Measurements from ENCODE around the gene AXIN1. TPM values are rescaled to one million over a fixed set of nuclear protein-coding genes. Genes with fewer than 3 reads are reported as not detected.

AXIN1 gene
- total RNA-seq, 2 experiments from 2014 or later = 22.3 to 25.7 TPM

DNA sequence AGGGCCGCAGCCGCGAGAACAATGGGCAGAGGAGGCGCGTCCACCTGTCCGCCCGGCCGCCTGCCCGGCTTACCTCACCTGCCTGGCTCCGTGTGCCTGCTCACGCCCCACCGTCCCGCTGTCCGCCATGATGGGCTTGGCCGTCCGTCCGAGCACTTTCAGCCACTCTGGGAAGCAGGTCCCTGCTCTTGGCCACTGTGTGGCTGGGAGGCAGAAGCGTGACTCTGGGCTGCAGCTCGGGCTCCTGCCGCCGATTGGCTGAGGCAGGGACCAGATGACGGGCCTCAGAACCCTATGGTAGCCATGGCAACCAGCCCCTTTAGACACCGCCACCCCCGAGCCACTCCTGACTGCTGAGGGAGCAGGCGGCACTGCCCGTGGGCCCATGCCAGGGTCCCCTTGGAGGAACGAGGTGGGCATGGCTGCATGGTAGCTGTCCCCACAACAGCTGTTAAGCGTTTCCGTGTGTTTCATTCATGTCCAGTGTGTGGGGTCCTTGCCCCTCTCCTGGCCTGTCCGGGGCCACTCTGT is 8.9 kb upstream of the AXIN1 start:
- CTCF ChIA-PET = interaction anchor here (1.0 to 3.0 kb wide), 19 partner anchors 10 to 296 kb away, joined by 3 to 29 read pairs (median 5); partner anchors contain the start of gene LUC7L
- Mint-ChIP-seq H3K36me3 (no peaks in the 10 kb centered on the region), H3K4me1 (peaks cover 4% of the 10 kb centered on the region), H3K9me3 (ENCODE audit: low read depth) (no peaks in the 10 kb centered on the region), H3K27me3 (peaks cover 5% of the 10 kb centered on the region), H3K27ac (no peak overlapping the region), H3K4me3 (no peak overlapping the region)
- ATAC-seq (no peak), DNase-seq (peak; percentile 39)

DNA sequence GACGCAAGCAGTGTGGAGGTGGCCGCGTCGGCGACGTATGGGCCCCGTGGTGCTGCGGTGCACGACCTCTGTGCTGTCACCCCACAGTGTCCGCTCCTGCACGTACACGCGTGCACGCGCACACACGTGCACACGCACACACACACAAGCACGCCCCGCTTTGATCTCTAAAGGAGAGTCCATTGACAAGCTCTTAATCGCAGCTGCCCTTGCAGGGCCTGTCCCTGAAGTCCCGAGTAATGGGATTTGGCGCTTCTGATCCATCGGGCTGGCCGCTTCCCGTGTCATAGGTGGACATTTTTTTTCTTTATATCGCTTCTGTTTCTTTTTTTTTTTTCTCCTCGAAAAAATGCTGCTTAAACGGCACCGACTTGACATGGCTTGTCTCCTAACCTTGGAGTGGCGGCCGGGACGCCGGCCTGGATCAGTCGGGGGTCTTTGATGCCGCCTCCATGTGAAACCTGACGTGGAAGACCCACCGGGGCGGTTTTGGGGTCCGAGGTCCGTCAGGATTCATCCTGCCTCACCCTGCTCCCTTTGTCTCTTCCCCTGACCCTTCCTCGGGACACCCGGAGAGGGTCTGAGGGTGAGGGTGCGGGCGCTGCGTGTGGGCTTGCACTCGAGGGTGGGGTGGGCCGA is 8.3 kb upstream of the AXIN1 start:
- H3K27me3 Mint-ChIP-seq = peaks cover 5% of the 10 kb centered on the region
- no peaks in the 10 kb centered on the region for H3K9me3 Mint-ChIP-seq (ENCODE audit: low read depth)
- DNase-seq = no peak
- CTCF ChIA-PET = interaction anchor here (1.0 to 3.0 kb wide), 10 partner anchors 10 to 256 kb away, joined by 3 to 29 read pairs (median 6); no protein-coding TSS in a partner anchor
- no peak for ATAC-seq
- peaks cover 4% of the 10 kb centered on the region for H3K4me1 Mint-ChIP-seq
- no peak overlapping the region for H3K4me3 Mint-ChIP-seq
- no peaks in the 10 kb centered on the region for H3K36me3 Mint-ChIP-seq
- H3K27ac Mint-ChIP-seq = no peak overlapping the region

DNA sequence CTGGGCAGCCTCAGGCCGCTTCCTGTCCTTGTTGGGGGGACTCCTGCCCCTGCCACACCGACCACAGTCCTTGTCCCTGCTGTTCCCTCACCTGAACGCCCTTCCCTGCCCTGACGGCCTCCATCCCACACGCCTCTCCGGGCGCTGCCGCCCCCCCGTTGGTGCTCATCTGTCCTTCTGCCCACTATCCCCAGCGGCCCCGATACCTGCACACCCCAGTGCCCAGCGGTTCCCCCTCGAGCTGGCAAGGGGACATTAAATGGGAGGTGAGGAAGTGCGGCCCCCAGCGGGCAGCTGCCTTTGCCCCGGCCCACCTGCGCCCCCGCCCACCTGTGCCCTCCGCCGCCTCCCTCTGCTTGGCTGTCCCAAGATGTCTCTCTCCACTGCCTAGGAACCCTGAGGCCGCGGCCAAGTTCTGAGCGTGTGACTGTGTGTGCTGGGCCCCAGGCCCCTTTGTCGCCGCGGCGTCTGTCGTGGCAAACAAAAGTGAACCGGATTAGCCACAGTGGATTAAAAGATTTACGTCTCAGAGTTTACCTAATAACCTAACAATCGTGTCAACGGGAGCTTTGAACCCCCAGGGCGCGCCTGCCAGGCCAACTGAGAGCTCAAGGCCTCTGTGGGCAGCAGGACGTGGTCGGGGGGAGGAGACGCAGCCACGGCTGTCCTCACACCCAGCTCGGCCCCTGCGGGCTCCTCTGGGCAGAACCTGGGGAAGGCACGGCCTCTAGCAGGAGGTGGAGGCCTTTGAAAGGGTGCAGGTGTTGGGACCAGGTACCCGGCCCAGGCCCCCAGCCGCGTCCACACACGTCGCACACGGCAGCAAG is 7.6 kb upstream of the AXIN1 start:
- H3K4me3 Mint-ChIP-seq = no peak overlapping the region
- peaks cover 5% of the 10 kb centered on the region for H3K27me3 Mint-ChIP-seq
- no peaks in the 10 kb centered on the region for H3K9me3 Mint-ChIP-seq (ENCODE audit: low read depth)
- CTCF ChIA-PET = interaction anchor here (1.3 to 2.6 kb wide), 2 partner anchors 241 to 253 kb away, joined by 4 to 10 read pairs; no protein-coding TSS in a partner anchor
- DNase-seq (peak; percentile 40), ATAC-seq (no peak)
- H3K27ac Mint-ChIP-seq = no peak overlapping the region
- no peaks in the 10 kb centered on the region for H3K36me3 Mint-ChIP-seq
- H3K4me1 Mint-ChIP-seq = peaks cover 9% of the 10 kb centered on the region

DNA sequence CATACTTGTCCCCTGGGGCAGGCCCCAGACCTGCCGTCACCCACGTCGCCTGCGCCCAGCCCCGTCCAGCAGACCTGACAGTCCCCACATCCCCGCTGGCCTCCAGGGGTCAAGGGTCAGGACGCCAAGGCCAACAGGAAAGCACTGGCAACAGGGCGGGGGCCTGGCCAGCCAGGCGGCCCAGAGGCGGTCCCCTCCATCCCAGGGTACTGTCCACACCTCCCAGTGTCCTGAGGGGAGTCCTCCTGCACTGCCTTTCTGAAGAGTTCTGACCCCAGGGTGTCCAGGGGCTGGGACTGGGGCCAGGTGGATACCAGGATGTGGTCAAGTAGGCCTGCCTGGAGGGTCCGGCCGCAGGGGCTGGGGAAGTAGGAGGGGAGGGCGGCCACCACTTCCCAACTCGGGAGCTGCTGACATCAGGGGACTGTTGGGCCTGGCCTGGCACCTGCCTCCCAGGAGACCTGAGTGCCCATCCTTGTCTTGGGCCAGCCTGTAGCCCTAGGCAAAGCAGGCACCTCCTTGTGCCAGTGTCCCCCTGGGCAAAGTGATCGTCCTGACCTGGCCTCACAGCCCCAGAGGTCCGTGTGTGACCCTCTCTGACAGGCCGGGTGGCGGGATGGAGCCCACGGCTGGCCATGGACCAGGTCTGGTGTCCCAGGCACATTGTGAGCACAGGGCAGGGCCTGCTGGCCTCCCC is 6.7 kb upstream of the AXIN1 start:
- ATAC-seq (no peak), DNase-seq (peak; percentile 38)
- Mint-ChIP-seq H3K9me3 (ENCODE audit: low read depth) (no peaks in the 10 kb centered on the region), H3K36me3 (no peaks in the 10 kb centered on the region), H3K4me3 (no peak overlapping the region), H3K27ac (no peak overlapping the region), H3K27me3 (peaks cover 5% of the 10 kb centered on the region), H3K4me1 (peaks cover 14% of the 10 kb centered on the region)
- CTCF ChIA-PET = interaction anchor here (1.3 kb wide), 1 partner anchor 252 kb away, joined by 4 read pairs; no protein-coding TSS in a partner anchor

DNA sequence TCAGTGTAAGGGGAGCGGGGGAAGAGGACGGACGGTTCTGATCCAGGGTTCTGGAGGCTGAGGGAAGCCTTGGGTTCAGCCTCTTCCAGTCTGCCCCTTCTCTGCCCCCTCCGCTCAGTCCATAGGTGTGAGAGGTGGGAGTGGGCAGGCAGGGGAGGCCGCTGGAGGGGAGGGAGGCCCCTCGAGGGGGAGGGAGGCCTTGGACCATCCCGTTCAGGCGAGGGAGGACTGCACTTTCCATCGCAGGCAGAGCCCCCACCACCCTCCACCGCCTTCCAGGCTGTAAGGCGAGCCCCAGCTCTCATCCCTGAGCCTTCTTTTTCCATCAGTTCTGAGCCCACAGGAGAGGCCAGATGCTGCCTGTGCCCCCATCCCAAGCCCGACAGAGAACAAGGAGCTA is 4.2 kb upstream of the AXIN1 start:
- Mint-ChIP-seq H3K4me1 (peaks cover 17% of the 10 kb centered on the region), H3K27me3 (no peaks in the 10 kb centered on the region), H3K36me3 (no peaks in the 10 kb centered on the region), H3K4me3 (no peak overlapping the region), H3K27ac (no peak overlapping the region), H3K9me3 (ENCODE audit: low read depth) (no peaks in the 10 kb centered on the region)
- ATAC-seq (no peak), DNase-seq (no peak)
- CTCF ChIA-PET = no interaction called here

DNA sequence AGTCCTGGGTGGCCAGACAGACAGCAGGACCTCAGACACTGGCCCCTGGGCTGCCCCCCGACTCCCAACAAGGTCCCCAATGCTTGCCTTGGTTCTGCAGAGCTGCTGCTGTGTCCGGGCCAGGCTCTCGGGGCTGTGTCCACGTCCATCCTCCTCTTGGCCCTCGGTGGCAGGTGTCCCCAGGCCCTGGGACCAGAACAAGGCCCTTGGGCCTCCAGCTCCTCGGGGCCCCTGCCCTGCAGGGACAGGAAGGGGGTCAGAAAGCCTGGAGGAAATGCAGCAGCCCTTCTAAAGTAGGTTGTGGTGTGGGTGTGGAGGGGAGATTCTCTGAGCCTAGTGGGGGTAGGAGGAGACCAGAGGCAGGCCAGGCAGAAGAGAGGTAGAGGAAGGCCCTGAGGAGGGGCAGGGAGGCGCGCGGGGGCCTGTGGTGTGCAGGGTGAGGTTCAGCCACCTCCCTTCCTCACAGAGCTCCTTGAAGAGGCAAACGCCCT is 2.5 kb upstream of the AXIN1 start:
- CTCF ChIA-PET = interaction anchor here (0.9 to 1.5 kb wide), 5 partner anchors 10 to 289 kb away, joined by 3 to 5 read pairs (median 4); partner anchors contain the start of gene HBQ1
- Mint-ChIP-seq H3K4me3 (no peak overlapping the region), H3K9me3 (ENCODE audit: low read depth) (no peaks in the 10 kb centered on the region), H3K27me3 (no peaks in the 10 kb centered on the region), H3K27ac (peak overlapping the region; percentile 75), H3K4me1 (peaks cover 26% of the 10 kb centered on the region), H3K36me3 (peaks cover 7% of the 10 kb centered on the region)
- DNase-seq (peak; percentile 59), ATAC-seq (no peak)

DNA sequence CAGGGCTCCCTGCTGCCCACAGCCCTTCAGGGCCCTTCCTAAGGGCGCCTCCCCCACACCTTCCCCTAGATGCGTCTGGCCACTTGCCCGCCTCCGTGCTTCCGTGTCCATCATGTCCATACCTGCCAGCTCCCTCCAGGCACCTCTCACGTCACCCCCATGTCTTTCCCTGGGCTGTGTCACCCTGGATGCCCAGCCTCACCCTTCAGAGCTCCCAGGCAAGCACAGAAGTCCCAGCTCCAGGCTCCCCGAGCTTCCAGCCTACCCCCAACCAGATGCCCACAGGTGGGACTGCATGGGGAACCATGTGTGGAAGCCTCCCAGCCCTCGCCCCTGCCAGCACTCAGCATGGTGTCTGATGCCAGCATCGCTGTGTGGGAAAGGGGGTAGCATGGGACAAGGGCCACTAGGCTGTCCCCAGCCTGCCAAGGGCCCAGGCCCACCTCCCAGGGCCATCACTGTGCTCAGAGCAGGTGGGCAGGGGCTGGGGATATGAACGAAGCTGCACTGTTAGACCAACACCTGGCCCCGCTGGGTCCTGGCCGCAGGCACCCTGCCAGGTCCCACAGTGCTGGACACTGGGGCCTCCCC is 1.9 kb upstream of the AXIN1 start:
- ATAC-seq (no peak), DNase-seq (no peak)
- H3K9me3 Mint-ChIP-seq (ENCODE audit: low read depth) = no peaks in the 10 kb centered on the region
- peak overlapping the region; percentile 10 for H3K4me3 Mint-ChIP-seq
- CTCF ChIA-PET = interaction anchor here (0.9 to 1.3 kb wide), 3 partner anchors 11 to 289 kb away, joined by 3 to 5 read pairs (median 4); partner anchors contain the start of gene HBQ1
- H3K27ac Mint-ChIP-seq = peak overlapping the region; percentile 59
- H3K27me3 Mint-ChIP-seq = no peaks in the 10 kb centered on the region
- peaks cover 32% of the 10 kb centered on the region for H3K4me1 Mint-ChIP-seq
- peaks cover 7% of the 10 kb centered on the region for H3K36me3 Mint-ChIP-seq

DNA sequence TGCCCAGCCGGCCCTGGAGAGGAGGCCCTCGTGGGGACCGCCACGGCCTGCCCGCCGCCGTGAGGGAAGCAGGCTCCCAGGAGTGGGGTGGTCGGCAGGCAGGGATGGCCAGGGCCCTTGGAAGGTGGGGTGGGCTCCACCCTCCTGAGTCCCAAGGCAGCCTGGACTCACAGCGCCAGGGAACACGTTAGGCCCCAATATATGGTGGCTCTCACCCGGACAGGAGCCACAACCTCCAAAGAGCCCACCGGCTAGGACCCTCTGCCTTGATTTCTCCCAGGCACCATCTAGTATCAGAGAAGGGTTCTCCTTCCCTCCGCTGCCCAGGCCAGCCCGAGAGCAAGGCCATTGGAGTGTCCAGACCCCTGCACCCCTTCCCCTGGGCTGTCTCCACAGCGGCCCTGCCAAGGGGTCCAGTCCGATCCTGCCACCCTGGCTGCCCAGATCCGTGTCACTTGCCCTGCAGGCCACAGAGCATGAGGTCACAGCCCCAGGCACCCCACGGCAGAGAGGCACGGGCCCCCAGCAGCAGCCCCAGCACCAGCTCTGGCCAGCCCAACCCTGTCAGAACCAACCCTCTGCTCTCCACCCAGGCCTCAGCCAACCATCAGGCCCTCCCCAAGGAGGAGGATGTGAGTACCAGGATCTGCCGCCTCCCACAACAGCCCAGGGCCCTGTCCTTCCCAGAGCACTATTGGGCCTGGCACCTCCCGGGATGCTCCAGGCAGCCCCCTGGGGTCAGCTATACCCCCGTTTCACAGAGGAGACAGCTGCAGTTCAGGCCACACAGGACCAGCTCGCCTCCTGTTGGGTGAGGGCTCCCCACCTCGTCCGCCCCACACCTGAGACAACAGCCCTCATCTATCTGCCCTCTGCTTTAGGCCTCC is 1.1 kb upstream of the AXIN1 start:
- Mint-ChIP-seq H3K4me1 (peaks cover 36% of the 10 kb centered on the region), H3K36me3 (peaks cover 7% of the 10 kb centered on the region), H3K27ac (peak overlapping the region; percentile 59), H3K4me3 (peak overlapping the region; percentile 10), H3K27me3 (no peaks in the 10 kb centered on the region), H3K9me3 (ENCODE audit: low read depth) (no peaks in the 10 kb centered on the region)
- CTCF ChIA-PET = interaction anchor here (1.3 to 2.6 kb wide), 4 partner anchors 9 to 247 kb away, joined by 3 to 5 read pairs (median 5); no protein-coding TSS in a partner anchor
- DNase-seq (no peak), ATAC-seq (no peak)

DNA sequence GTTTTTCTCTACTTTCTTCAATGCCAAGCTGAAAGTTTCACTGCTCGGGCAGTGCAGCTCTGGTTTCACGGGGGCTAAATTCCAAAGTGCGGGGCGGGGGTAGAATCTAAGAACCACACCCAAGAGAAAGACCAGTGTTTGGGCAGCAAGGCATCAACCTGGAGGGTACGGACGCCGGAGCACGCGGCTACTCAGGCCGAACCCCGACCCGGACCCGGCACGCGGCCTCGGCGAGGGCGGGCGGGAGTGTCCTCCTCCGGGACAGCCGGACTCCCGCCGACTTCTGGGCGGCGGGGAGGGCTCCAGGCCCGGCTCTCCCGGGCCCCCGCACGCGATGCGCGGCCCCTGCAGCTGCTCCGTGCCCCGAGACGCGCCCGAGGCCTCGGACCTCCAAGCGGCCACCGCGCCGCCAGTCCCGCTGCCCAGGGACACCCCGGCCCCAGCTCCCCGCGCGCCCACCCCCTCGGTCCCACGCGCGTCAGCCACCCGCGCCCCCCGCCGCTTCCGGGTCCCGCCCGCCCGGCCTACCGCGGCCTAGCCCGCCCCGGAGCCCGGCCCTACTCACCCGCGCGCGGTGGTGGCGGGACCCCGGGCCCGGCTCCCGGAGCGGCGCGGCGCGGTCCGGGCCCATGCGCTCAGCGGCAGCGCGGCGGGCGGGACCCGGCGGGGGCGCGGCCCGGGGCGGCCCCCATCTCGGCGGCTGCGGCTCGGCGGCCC is 561 bp downstream of the AXIN1 start:
- Mint-ChIP-seq H3K9me3 (ENCODE audit: low read depth) (no peaks in the 10 kb centered on the region), H3K27me3 (peaks cover 2% of the 10 kb centered on the region), H3K4me1 (peaks cover 48% of the 10 kb centered on the region), H3K27ac (peak overlapping the region; percentile 77), H3K4me3 (peak overlapping the region; percentile 79), H3K36me3 (peaks cover 13% of the 10 kb centered on the region)
- DNase-seq = no peak
- CTCF ChIA-PET = interaction anchor here (0.6 to 2.8 kb wide), 9 partner anchors 9 to 245 kb away, joined by 3 to 11 read pairs (median 5); partner anchors contain the start of genes FAM234A, MRPL28 and RAB11FIP3
- ATAC-seq = peak; percentile 40

DNA sequence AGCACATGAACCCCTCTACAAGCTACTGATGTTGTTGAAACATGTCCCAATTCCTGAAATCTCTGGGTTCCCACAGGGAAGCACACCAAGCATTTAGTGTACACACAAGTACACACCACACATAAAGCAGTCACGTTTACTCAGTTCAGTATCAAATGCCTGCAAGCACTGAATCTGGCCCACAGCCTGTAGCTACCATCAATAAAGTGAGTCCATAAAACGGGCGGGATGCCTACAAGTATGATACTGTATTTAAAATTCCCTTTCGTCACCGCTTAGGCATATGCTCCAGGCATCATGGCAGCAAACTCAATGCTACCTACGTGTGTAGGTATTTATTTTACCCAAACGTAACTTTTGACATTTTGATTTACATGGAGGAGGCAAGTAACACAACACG is 2.3 kb downstream of the AXIN1 start:
- CTCF ChIA-PET = interaction anchor here (0.8 to 2.9 kb wide), 6 partner anchors 21 to 253 kb away, joined by 3 to 11 read pairs (median 4); partner anchors contain the start of genes FAM234A and MRPL28
- DNase-seq (no peak), ATAC-seq (no peak)
- H3K36me3 Mint-ChIP-seq = peaks cover 29% of the 10 kb centered on the region
- no peak overlapping the region for H3K27ac Mint-ChIP-seq
- peak overlapping the region; percentile 12 for H3K4me3 Mint-ChIP-seq
- H3K4me1 Mint-ChIP-seq = peaks cover 60% of the 10 kb centered on the region
- H3K27me3 Mint-ChIP-seq = peaks cover 2% of the 10 kb centered on the region
- H3K9me3 Mint-ChIP-seq (ENCODE audit: low read depth) = no peaks in the 10 kb centered on the region

DNA sequence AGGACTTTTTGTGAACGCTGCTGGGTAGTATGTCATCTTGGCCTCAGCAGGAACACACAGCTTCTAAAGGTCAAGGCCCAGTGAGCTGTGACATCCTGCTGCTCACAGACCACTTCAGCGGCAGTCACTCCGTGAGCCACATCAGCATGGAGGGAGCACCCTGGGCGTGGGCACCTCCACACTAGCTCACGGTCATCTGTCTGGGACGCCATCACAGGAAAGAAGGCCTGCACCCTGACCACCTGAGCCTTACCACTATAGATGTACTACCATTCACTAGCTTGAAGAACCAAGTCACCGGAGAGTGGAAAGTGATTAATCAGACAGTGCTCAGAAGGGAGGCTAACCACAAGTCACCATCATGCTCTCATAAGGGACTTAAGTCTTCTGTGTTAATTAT is 3.3 kb downstream of the AXIN1 start:
- H3K4me3 Mint-ChIP-seq = no peak overlapping the region
- no peak for DNase-seq
- peaks cover 60% of the 10 kb centered on the region for H3K4me1 Mint-ChIP-seq
- peaks cover 36% of the 10 kb centered on the region for H3K36me3 Mint-ChIP-seq
- no peaks in the 10 kb centered on the region for H3K9me3 Mint-ChIP-seq (ENCODE audit: low read depth)
- H3K27me3 Mint-ChIP-seq = peaks cover 2% of the 10 kb centered on the region
- CTCF ChIA-PET = interaction anchor here (1.2 to 2.9 kb wide), 3 partner anchors 16 to 242 kb away, joined by 3 to 10 read pairs (median 6); partner anchors contain the start of gene FAM234A
- H3K27ac Mint-ChIP-seq = no peak overlapping the region
- ATAC-seq = no peak
